SIG-M5 (cell line): ENCODE data around the gene SLC24A4.

Experiments
- DNase-seq: peaks from one replicate; lab custom pipeline; 2025; lab: John Stamatoyannopoulos, UW

Gene SLC24A4

GRCh38 chr14:92501891-92502351 lies 179.0 kb downstream of the SLC24A4 start:
- DNase-seq: no peak

DNA sequence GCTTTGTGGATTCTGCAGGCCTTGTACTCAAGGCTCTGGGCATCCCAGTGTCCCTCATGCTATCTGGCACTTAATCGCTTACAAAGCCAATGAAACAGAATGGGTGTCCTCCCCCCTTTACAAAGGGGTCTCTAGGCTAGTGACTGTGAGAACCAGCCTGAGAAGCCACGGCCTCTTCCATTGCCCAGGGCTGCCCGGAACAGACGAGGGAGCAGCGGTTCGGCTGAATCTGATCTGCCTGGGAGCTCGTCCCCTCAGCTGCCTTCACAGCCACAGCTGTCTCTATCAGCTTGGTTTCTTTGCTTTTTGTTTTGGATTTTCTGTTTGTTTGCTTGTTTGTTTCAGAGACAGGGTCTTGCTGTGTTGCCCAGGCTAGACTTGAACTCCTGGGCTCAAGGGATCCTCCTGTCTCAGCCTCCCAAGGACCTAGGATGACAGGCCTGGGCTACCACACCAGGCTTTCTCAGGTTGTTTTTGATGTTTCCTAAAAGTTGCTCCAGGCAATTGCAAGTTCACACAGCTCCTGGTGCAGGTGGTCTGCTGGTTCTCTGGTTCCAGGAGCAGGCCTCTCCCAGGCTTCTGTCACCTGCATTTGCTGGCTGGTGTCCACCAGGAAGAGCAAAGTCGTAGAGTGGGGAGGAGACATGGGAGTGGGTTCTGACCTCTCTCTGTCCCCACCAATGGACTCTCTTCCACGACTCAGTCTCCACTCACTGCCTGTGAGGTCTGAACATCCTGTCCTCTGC lies 179.7 kb downstream of the SLC24A4 start:
- DNase-seq: no peak

DNA sequence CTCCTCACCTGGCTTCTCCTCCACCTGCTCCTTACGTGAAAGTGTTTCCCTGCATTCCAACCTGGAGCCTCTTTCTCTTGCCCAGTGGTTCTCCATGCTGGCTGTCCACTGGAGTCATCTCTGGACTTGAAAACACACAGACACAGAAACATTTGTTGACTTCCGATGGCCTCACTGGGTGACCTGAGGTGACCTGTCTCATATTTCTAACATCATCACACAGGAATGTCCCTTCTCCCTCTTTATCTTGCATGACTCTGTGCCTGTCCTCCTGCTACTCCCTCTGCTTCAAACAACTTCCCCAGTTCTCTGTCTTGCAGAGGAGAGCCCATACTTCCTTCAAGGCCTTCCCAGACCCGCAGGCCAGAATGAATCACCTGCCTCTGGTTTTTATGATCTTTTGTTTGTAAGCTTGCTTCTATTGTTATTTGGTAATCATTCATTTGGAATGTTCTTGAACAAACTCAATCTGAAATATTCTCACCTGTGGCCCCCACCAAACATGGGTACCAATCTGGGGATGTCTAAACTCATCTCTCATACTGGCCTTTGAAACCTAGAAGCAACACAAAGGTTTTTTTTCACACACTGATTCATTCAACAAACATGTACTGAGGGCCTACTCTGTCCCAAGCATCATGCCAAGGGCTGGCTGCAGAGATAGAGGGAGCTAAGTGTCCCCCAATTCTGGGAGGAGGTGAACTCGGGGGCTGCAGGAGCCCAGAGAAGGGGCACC lies 181.0 kb downstream of the SLC24A4 start:
- DNase-seq: no peak

DNA sequence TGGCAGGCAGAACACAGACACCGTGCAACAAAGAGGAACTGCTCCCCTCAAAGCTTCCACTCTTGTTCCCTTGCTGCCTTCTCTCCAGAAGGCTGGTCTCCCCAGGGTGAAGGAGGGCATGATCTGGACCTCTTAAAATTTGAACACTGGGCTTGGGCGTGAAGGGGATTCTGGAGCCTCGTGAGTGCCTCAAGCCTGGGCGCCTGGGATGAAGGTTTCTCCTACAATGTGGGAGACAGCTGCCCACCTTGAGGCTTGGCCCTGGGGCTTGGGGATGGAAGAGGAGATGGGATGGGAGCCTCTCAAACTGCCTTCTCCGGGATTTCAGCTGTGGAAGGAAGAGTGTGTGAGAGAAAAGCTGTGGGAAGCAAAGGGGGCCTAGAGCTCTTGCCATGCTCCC lies 182.9 kb downstream of the SLC24A4 start:
- no peak for DNase-seq

GRCh38 chr14:92506231-92506630 lies 183.3 kb downstream of the SLC24A4 start:
- DNase-seq: no peak

DNA sequence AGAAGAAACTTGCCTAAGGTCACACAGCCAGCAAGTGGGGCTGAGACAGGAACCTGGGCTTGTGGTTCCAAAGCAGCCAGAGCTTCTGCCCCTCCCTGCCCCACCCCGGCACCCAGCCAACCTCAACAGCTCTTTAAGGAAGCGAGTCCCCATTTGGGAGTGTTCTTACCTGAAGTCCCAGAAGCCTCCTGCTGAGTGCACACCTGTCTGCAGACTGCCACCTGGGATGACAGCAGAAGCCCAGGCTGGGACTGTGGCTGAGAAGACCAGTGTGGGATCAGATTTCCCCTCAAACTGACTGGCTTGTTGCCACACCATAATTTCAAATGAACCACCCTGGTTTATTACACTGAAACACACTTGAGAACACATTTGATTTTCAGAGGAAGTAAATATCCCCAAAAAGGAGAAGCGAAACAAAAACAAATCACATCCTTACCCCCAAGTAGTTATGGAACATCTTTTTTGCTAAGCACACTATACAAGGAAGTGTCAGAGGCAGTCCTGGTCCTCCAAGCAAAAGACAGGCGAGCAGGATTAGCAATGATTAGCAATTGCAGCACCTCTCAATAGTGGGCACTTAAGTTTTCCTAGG lies 184.3 kb downstream of the SLC24A4 start:
- peak; percentile 38 for DNase-seq

DNA sequence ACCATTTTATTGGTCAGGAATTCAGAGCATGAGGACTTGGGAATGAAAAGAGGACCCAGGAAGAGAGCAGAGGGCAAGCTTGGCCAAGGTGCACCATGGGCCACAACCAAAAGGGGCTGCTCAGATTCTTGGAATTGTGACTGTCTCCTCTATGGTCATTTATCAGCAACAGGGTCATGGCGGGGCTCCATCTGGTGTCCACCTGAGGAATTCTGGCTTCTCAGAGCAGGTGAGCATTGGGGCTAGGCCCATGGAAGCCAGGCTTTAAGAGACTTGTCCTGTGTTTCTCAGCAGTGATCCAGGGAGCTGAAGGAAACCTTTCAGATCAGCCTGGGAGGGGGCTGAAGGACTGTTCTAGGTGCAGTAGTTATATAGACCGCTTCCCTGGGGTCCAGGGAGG lies 188.0 kb downstream of the SLC24A4 start:
- no peak for DNase-seq

GRCh38 chr14:92511453-92512238 lies 188.7 kb downstream of the SLC24A4 start:
- no peak for DNase-seq

- no peak for DNase-seq
These were observed 189.8 kb downstream of the SLC24A4 start for GRCh38 chr14:92512807-92513203.

GRCh38 chr14:92513204-92513965 lies 190.4 kb downstream of the SLC24A4 start, which contains the start of gene RIN3:
Gene RIN3, plus strand, starts transcription at chr14:92513781. Its CDS starts 152 bp downstream, at chr14:92513933.
- no peak for DNase-seq

- no peak for DNase-seq
These were observed 191.2 kb downstream of the SLC24A4 start for GRCh38 chr14:92513966-92514843.

DNA sequence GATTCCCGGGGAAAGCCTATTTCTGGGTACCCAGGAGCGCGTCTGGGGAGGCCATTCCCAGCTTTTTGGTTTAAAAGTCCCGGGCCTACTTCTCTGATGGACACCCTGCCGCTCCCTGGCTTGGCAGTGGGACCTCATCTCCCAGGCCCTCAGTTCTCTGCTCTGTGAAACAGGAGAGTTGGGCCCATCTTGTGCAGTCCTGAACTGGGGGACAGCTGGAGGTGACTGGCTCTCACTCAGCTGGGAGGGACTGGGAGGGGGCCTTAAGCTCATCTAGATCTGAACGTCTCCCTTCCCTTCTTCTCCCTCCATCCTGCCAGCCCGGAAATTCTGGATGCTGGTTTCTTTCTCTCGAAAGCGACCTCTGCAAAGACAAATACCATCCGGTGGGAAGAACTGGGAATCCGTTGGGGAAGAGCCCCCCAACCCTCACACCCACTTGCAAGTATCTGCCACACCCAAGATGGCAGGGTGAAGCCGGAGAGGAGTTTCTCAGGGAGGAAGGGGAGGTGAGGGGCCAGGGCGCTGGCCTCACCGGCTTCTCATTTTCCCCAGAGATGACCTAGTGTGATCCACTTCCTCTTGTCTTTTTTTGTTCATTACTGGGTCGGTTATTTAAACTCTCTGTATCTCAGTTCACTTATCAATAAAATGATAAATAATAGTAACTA lies 192.0 kb downstream of the SLC24A4 start:
- DNase-seq: no peak

DNA sequence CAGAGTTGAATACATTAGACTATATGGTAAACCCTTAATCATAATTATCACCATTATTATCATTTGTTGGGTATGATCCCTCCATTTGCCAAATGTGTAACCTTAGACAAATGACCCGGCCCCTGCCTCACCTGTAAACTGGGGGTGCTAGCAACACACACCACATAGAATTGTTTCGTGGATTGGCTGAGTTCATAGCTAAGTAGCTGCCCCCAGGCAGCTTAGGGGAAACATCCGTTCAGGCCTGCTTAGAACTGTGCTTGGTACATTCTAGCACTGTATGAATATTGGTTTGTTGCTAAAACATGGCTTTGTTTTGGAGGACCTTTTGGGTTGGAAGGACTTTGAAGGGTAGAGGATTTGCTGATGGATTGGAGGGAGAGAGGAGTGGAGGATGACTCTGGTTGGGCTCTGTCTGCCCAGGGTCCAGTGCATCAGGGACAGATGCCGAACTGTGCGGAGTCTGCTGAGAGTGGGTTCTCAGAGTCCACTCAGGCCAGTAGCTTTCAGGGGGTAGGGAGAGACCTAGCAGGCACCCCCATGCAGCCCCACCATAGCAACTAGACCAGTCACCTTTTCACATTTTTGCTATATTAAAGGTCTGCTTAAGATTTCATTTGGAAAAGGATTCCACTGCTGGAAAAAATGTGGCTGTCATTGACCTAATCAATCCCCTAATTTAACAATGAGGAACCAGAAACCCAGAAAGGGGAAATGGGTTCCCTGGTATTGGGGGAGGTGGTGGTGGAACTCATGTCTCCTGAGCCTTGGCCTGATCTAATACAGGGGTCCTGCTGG lies 192.8 kb downstream of the SLC24A4 start:
- DNase-seq: no peak

DNA sequence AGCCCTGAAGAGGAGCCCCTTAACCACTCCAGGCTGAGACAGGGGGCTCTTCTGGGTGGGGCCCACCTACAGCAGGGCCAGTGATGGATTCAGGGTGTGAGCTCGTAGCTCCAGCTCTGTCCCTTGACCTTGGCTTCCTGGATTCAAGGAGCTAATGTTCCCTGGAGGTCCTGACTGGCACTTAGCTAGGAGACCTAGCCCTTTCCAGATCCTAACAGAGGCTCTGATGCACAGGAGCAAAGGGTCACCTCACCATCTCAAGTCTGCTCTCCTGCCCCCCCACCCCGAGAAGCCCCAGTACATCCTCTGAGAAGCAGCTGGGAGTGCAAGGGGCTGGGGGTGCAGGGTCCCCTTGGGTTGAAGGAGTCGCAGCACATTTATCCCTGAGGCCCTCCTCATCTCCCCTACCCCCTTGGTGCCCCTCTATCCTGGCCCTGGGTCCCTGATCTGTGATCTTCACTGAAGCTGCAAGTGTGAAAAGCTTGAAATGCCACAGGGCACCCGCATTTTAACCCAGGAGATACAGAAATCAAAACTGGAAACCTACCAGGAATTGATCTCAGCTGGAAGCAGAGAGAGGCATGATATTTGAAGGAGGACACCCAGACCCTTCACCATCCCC lies 193.5 kb downstream of the SLC24A4 start:
- no peak for DNase-seq

- DNase-seq: no peak
These were observed 194.1 kb downstream of the SLC24A4 start for GRCh38 chr14:92516966-92517506.

DNA sequence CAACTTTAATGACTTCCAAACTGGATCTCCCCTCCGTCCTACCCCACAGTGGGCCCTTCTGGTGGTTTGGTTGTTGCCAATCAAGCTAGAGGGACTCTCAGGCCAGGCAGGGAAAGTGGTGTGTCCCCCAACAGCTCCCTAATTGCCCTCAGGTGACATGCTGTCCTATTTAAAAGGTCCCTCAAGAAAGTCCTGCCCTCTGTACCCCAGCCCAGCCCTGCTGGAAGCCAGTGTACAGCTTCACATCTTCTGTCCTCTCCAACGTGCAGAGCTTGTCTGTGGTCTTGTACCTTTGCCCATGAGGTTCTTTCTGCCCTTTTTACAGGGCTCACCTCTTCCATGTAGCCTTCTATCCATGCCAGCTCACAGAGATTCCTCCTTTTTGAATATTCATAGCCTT lies 194.8 kb downstream of the SLC24A4 start:
- no peak for DNase-seq

GRCh38 chr14:92519246-92520101 lies 196.5 kb downstream of the SLC24A4 start:
- no peak for DNase-seq
